Esophagus muscularis mucosa (tissue), 4 donors: ENCODE results near the gene ZIC5.

Experiments used
- CTCF ChIP-seq, 3 experiments: fragments of 200-600 bp in 2 of 3; fragments of 450-650 bp in 1 of 3; sonication (generic) in 2 of 3; IDR thresholded peaks; one replicate each; pipeline ENCODE4 v1.5.1; 2017 to 2019; ENCODE audit warnings: antibody characterized with exemption in 3 of 3, mild to moderate bottlenecking in 2 of 3, moderate library complexity in 1 of 3
- EP300 ChIP-seq: sonication (generic); formaldehyde crosslinking; IDR thresholded peaks from one replicate; pipeline ENCODE4 v1.6.1; 2017; ENCODE audit warnings: antibody characterized with exemption
- POLR2A ChIP-seq: fragments of 450-650 bp; IDR thresholded peaks from one replicate; pipeline ENCODE4 v1.6.1; 2017; ENCODE audit warnings: antibody characterized with exemption, moderate library complexity, mild to moderate bottlenecking, low read depth
- POLR2AphosphoS5 ChIP-seq, 2 donors: sonication (generic); formaldehyde crosslinking; IDR thresholded peaks; one replicate each; pipeline ENCODE4 v1.6.1; 2017; ENCODE audit warnings: antibody characterized with exemption in 2 of 2

GRCh38 chr13:100014621-100015020 is 43.1 kb upstream of the ZIC5 start:
- TF ChIP-seq CTCF (IDR thresholded peaks at IDR 0.05), result no peak
- no peak for TF ChIP-seq POLR2A
- TF ChIP-seq POLR2AphosphoS5 (IDR thresholded peaks at IDR 0.05), result no peak
- no peak for TF ChIP-seq EP300
